Type B pancreatic cell (in vitro differentiated cells): ENCODE measurements around the gene LMCD1. TPM values are rescaled to one million over a fixed set of nuclear protein-coding genes. Genes with fewer than 3 reads are reported as not detected.
"Not testable (repeated sequence)": the region's sequence is repeated elsewhere in the genome, so short reads cannot be mapped to it uniquely, and the experiment has no call there.

ENCODE experiments used
- DNase-seq: peaks from one replicate; pipeline ENCODE4 v3.0.0; 2021; ENCODE audit warnings: mixed read lengths; ENCODE audit not compliant: unreplicated experiment; ENCODE audit errors: extremely low spot score
- H3K27ac Mint-ChIP-seq: 2 replicates; pipeline ENCODE4 v1.8.0; 2021; ENCODE audit warnings: mild to moderate bottlenecking, mixed read lengths
- H3K27me3 Mint-ChIP-seq: 2 replicates; pipeline ENCODE4 v1.8.0; 2021; ENCODE audit warnings: mixed read lengths
- H3K36me3 Mint-ChIP-seq: 2 replicates; pipeline ENCODE4 v1.8.0; 2021; ENCODE audit warnings: mixed read lengths
- H3K4me1 Mint-ChIP-seq: one replicate; pipeline ENCODE4 v1.8.0; 2021; ENCODE audit warnings: mixed read lengths; ENCODE audit not compliant: unreplicated experiment
- H3K4me3 Mint-ChIP-seq: 2 replicates; pipeline ENCODE4 v1.8.0; 2021; ENCODE audit warnings: mild to moderate bottlenecking, mixed read lengths
- H3K9me3 Mint-ChIP-seq: 2 replicates; pipeline ENCODE4 v1.8.0; 2021; ENCODE audit warnings: mixed read lengths
- CTCF ChIP-seq: fragments of 200-600 bp; sonication (generic); conservative IDR thresholded peaks from 2 replicates; pipeline ENCODE4 v1.5.0; 2021; ENCODE audit warnings: antibody characterized with exemption, mild to moderate bottlenecking
- total RNA-seq: library from RNA; stranded (reverse); gene quantifications from 2 replicates; pipeline ENCODE4 v1.2.1, GENCODE V29; 2021; ENCODE audit warnings: low replicate concordance

Gene LMCD1
- total RNA-seq, 1 donor from 2014 or later = 33.1 TPM

GRCh38 chr3:8578282-8578681 lies 76.7 kb downstream of the LMCD1 start:
- no peak overlapping the region for H3K27ac Mint-ChIP-seq
- TF ChIP-seq CTCF = no peak
- no peak for DNase-seq
- H3K4me1 Mint-ChIP-seq = peaks cover 16% of the 10 kb centered on the region
- no peaks in the 10 kb centered on the region for H3K27me3 Mint-ChIP-seq
- no peak overlapping the region for H3K4me3 Mint-ChIP-seq
- H3K9me3 Mint-ChIP-seq = no peaks in the 10 kb centered on the region
- no peaks in the 10 kb centered on the region for H3K36me3 Mint-ChIP-seq

GRCh38 chr3:8579096-8579495 lies 77.5 kb downstream of the LMCD1 start:
- no peak for DNase-seq
- Mint-ChIP-seq H3K9me3 (no peaks in the 10 kb centered on the region), H3K4me3 (no peak overlapping the region), H3K36me3 (no peaks in the 10 kb centered on the region), H3K4me1 (peaks cover 8% of the 10 kb centered on the region), H3K27ac (no peak overlapping the region), H3K27me3 (no peaks in the 10 kb centered on the region)
- no peak for TF ChIP-seq CTCF

- DNase-seq = no peak
- TF ChIP-seq CTCF = no peak
- peak overlapping the region; percentile 62 for H3K4me3 Mint-ChIP-seq
- no peaks in the 10 kb centered on the region for H3K9me3 Mint-ChIP-seq
- no peaks in the 10 kb centered on the region for H3K36me3 Mint-ChIP-seq
- no peak overlapping the region for H3K27ac Mint-ChIP-seq
- H3K27me3 Mint-ChIP-seq = no peaks in the 10 kb centered on the region
- H3K4me1 Mint-ChIP-seq = peaks cover 5% of the 10 kb centered on the region
Observed at GRCh38 chr3:8579943-8580342, 78.3 kb downstream of the LMCD1 start.

GRCh38 chr3:8580434-8580833 lies 78.8 kb downstream of the LMCD1 start:
- not testable (repeated sequence) for H3K36me3 Mint-ChIP-seq, H3K27ac Mint-ChIP-seq, H3K4me3 Mint-ChIP-seq, H3K27me3 Mint-ChIP-seq, H3K9me3 Mint-ChIP-seq, DNase-seq, H3K4me1 Mint-ChIP-seq

GRCh38 chr3:8581373-8581772 lies 79.8 kb downstream of the LMCD1 start:
- no peak overlapping the region for H3K4me3 Mint-ChIP-seq
- H3K27me3 Mint-ChIP-seq = no peaks in the 10 kb centered on the region
- no peak for DNase-seq
- peaks cover 5% of the 10 kb centered on the region for H3K4me1 Mint-ChIP-seq
- H3K9me3 Mint-ChIP-seq = no peaks in the 10 kb centered on the region
- H3K27ac Mint-ChIP-seq = no peak overlapping the region
- H3K36me3 Mint-ChIP-seq = no peaks in the 10 kb centered on the region
- TF ChIP-seq CTCF = no peak

- no peaks in the 10 kb centered on the region for H3K36me3 Mint-ChIP-seq
- H3K27ac Mint-ChIP-seq = no peak overlapping the region
- H3K4me3 Mint-ChIP-seq = no peak overlapping the region
- no peak for TF ChIP-seq CTCF
- no peaks in the 10 kb centered on the region for H3K27me3 Mint-ChIP-seq
- H3K9me3 Mint-ChIP-seq = no peaks in the 10 kb centered on the region
- H3K4me1 Mint-ChIP-seq = peaks cover 5% of the 10 kb centered on the region
- no peak for DNase-seq
Observed at GRCh38 chr3:8581806-8582445, 80.3 kb downstream of the LMCD1 start.
